ENCODE measurements around the gene PRR23E. TPM values are rescaled to one million over a fixed set of nuclear protein-coding genes. Genes with fewer than 3 reads are reported as not detected.

Gene PRR23E
- total and polyA plus RNA-seq, 10 of the 15 experiments (the other 5 are each of a cell fraction or from before 2014, with no cell fraction given), result not detected

DNA sequence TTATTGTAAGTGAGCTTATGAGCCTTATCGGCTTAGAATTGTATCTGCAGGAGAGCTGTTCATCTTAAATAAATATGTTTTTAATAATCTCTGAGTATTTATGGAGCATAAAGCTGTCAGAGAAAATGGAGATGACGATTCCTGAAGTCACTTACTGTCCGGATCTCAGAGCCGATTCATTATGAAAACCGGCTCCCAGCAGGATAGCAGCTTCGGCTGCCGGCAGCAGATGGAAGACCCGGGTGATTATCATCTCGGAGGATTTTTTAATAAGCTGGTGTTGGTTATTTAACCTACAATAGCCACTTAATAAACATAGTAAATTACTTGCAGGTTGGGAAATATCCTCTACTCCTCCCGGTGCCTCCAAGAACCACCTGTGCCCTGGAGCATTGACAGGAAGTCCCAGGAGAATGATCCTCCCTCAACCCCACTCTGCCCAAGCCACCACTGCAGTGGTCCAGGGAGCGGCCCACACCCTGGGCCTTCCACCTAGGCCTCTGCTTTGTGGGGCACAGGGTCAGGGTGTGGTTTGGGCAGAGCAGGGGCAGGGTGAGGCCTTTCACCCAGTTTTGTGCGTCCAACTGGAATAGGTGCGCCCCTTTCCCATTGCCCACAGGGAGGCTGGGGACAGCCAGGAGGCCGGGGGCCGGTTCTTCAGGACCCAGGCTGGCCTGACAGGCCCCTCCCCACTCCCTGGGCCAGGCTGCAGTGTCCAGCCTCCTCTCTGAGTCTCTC, 42.2 kb upstream of the PRR23E start (continued):
- TF ChIP-seq, protein P1, sequence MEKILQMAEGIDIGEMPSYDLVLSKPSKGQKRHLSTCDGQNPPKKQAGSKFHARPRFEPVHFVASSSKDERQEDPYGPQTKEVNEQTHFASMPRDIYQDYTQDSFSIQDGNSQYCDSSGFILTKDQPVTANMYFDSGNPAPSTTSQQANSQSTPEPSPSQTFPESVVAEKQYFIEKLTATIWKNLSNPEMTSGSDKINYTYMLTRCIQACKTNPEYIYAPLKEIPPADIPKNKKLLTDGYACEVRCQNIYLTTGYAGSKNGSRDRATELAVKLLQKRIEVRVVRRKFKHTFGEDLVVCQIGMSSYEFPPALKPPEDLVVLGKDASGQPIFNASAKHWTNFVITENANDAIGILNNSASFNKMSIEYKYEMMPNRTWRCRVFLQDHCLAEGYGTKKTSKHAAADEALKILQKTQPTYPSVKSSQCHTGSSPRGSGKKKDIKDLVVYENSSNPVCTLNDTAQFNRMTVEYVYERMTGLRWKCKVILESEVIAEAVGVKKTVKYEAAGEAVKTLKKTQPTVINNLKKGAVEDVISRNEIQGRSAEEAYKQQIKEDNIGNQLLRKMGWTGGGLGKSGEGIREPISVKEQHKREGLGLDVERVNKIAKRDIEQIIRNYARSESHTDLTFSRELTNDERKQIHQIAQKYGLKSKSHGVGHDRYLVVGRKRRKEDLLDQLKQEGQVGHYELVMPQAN (conservative IDR thresholded peaks at IDR 0.05), result no peak
- no peak for TF ChIP-seq CBFB (IDR thresholded peaks at IDR 0.05; ENCODE audit: low read depth)
- TF ChIP-seq, protein P2, sequence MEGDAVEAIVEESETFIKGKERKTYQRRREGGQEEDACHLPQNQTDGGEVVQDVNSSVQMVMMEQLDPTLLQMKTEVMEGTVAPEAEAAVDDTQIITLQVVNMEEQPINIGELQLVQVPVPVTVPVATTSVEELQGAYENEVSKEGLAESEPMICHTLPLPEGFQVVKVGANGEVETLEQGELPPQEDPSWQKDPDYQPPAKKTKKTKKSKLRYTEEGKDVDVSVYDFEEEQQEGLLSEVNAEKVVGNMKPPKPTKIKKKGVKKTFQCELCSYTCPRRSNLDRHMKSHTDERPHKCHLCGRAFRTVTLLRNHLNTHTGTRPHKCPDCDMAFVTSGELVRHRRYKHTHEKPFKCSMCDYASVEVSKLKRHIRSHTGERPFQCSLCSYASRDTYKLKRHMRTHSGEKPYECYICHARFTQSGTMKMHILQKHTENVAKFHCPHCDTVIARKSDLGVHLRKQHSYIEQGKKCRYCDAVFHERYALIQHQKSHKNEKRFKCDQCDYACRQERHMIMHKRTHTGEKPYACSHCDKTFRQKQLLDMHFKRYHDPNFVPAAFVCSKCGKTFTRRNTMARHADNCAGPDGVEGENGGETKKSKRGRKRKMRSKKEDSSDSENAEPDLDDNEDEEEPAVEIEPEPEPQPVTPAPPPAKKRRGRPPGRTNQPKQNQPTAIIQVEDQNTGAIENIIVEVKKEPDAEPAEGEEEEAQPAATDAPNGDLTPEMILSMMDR (IDR thresholded peaks at IDR 0.05 in 2 of 3, conservative IDR thresholded peaks at IDR 0.05 in 1 of 3; ENCODE audit: control insufficient read depth in 2 of 3, extremely low read depth in 1 of 3, insufficient read depth in 1 of 3, low read depth in 3 of 3, low read length in 3 of 3), result no peak

DNA sequence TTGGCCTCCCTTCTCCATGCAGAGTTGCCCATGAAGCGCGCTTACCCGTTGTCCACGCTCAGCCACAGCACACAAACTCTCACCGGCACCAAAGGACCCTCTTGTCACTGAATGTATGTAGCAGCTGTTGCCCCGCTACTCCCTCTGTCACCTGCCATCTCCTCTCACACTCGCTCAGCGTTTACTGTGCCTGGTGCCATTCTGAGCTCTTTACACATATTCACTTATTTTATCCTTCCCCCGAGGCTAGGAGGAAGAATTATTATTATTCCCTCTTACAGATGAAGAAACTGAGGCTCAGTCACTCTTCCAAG, 41.7 kb upstream of the PRR23E start:
- DNase-seq (ENCODE audit: low read depth, low spot score), result no peak
- no peaks in the 10 kb centered on the region for H3K36me3 ChIP-seq (ENCODE audit: control insufficient read depth in 2 of 2, insufficient read depth in 2 of 2, low read length in 1 of 2)
- H3K4me3 ChIP-seq, result no peak overlapping the region
- no peaks in the 10 kb centered on the region; the same call in 2 of the 3 replicates for H3K9me3 ChIP-seq (replicated peaks; ENCODE audit: control insufficient read depth, insufficient read depth, low read length)
- in situ Hi-C loops (cut with MboI) (no loop called here), intact Hi-C loops (cut with micrococcal nuclease; ENCODE audit: unreplicated experiment) (no loop called here)
- no peak for FAIRE-seq
- 49% methylated on average over 9 of the region's 9 CpGs for WGBS (ENCODE audit: insufficient coverage, insufficient replicate concordance, low lambda C conversion rate, missing lambda C conversion rate)
- H2AFZ ChIP-seq (ENCODE audit: control insufficient read depth, low read depth, low read length), result no peak overlapping the region
- POLR2A ChIA-PET, result no interaction called here
- ATAC-seq, result no peak
- no peaks in the 10 kb centered on the region for H4K20me1 ChIP-seq (ENCODE audit: control insufficient read depth, insufficient read depth)
- SMC1A ChIA-PET (ENCODE audit: uncharacterized antibody, unreplicated experiment), result no interaction called here
- TF ChIP-seq TCF3 (IDR thresholded peaks at IDR 0.05; ENCODE audit: borderline replicate concordance, insufficient read depth, low read depth, low read length) (no peak), SIX5 (IDR thresholded peaks at IDR 0.05; ENCODE audit: low read depth, low read length, severe bottlenecking) (no peak), MTA2 (IDR thresholded peaks at IDR 0.05; ENCODE audit: low read depth) (no peak), CBX3 (IDR thresholded peaks at IDR 0.05; ENCODE audit: borderline replicate concordance, low read depth) (no peak), EED (IDR thresholded peaks at IDR 0.05; ENCODE audit: low read depth) (no peak), JUND (IDR thresholded peaks at IDR 0.05; ENCODE audit: low read depth, low read length) (no peak), NFYA (IDR thresholded peaks at IDR 0.05; ENCODE audit: borderline replicate concordance, low read depth, low read length) (no peak), FOS (IDR thresholded peaks at IDR 0.05; ENCODE audit: borderline replicate concordance, extremely low read depth, insufficient read length) (no peak), POU2F2 (IDR thresholded peaks at IDR 0.05; ENCODE audit: borderline replicate concordance, low read depth, low read length) (no peak), HDGF (IDR thresholded peaks at IDR 0.05) (no peak), ZNF384 (IDR thresholded peaks at IDR 0.05; ENCODE audit: borderline replicate concordance, low read depth, low read length) (no peak)
- H3K27ac ChIP-seq (ENCODE audit: control insufficient read depth, insufficient read depth), result no peak overlapping the region
- no peaks in the 10 kb centered on the region for H3K27me3 ChIP-seq (replicated peaks in 1 of 2; ENCODE audit: control insufficient read depth in 2 of 2, insufficient read depth in 2 of 2, low read length in 1 of 2)
- CTCF ChIA-PET, result no interaction called here
- no peak overlapping the region for H3K4me2 ChIP-seq (ENCODE audit: control insufficient read depth, insufficient read depth)
- no peaks in the 10 kb centered on the region for H3K79me2 ChIP-seq (ENCODE audit: control insufficient read depth, insufficient read depth, low read length)
- H3K4me1 ChIP-seq (ENCODE audit: control insufficient read depth, insufficient read depth, low read length), result no peaks in the 10 kb centered on the region
- RAD21 ChIA-PET (ENCODE audit: unreplicated experiment), result no interaction called here
- H3K9ac ChIP-seq (ENCODE audit: control insufficient read depth, insufficient read depth, low read length), result no peak overlapping the region
- no TSS peak for BruUV-seq (replicated peaks)
